Measurements from ENCODE around the gene ATP8B4. TPM values are rescaled to one million over a fixed set of nuclear protein-coding genes. Genes with fewer than 3 reads are reported as not detected.

The ATP8B4 gene
- total and polyA plus RNA-seq, 2 of the 8 experiments (the other 6 are each of a cell fraction or from before 2014, with no cell fraction given): 0.17 to 0.24 TPM

- TF ChIP-seq SRF (IDR thresholded peaks at IDR 0.05; ENCODE audit: low read depth, low read length) (no peak), RXRA (IDR thresholded peaks at IDR 0.05; ENCODE audit: insufficient read depth, low read depth, low read length) (no peak), SAP30 (IDR thresholded peaks at IDR 0.05; ENCODE audit: insufficient read depth, insufficient replicate concordance, low read length) (no peak)
- TF ChIP-seq, protein P1, sequence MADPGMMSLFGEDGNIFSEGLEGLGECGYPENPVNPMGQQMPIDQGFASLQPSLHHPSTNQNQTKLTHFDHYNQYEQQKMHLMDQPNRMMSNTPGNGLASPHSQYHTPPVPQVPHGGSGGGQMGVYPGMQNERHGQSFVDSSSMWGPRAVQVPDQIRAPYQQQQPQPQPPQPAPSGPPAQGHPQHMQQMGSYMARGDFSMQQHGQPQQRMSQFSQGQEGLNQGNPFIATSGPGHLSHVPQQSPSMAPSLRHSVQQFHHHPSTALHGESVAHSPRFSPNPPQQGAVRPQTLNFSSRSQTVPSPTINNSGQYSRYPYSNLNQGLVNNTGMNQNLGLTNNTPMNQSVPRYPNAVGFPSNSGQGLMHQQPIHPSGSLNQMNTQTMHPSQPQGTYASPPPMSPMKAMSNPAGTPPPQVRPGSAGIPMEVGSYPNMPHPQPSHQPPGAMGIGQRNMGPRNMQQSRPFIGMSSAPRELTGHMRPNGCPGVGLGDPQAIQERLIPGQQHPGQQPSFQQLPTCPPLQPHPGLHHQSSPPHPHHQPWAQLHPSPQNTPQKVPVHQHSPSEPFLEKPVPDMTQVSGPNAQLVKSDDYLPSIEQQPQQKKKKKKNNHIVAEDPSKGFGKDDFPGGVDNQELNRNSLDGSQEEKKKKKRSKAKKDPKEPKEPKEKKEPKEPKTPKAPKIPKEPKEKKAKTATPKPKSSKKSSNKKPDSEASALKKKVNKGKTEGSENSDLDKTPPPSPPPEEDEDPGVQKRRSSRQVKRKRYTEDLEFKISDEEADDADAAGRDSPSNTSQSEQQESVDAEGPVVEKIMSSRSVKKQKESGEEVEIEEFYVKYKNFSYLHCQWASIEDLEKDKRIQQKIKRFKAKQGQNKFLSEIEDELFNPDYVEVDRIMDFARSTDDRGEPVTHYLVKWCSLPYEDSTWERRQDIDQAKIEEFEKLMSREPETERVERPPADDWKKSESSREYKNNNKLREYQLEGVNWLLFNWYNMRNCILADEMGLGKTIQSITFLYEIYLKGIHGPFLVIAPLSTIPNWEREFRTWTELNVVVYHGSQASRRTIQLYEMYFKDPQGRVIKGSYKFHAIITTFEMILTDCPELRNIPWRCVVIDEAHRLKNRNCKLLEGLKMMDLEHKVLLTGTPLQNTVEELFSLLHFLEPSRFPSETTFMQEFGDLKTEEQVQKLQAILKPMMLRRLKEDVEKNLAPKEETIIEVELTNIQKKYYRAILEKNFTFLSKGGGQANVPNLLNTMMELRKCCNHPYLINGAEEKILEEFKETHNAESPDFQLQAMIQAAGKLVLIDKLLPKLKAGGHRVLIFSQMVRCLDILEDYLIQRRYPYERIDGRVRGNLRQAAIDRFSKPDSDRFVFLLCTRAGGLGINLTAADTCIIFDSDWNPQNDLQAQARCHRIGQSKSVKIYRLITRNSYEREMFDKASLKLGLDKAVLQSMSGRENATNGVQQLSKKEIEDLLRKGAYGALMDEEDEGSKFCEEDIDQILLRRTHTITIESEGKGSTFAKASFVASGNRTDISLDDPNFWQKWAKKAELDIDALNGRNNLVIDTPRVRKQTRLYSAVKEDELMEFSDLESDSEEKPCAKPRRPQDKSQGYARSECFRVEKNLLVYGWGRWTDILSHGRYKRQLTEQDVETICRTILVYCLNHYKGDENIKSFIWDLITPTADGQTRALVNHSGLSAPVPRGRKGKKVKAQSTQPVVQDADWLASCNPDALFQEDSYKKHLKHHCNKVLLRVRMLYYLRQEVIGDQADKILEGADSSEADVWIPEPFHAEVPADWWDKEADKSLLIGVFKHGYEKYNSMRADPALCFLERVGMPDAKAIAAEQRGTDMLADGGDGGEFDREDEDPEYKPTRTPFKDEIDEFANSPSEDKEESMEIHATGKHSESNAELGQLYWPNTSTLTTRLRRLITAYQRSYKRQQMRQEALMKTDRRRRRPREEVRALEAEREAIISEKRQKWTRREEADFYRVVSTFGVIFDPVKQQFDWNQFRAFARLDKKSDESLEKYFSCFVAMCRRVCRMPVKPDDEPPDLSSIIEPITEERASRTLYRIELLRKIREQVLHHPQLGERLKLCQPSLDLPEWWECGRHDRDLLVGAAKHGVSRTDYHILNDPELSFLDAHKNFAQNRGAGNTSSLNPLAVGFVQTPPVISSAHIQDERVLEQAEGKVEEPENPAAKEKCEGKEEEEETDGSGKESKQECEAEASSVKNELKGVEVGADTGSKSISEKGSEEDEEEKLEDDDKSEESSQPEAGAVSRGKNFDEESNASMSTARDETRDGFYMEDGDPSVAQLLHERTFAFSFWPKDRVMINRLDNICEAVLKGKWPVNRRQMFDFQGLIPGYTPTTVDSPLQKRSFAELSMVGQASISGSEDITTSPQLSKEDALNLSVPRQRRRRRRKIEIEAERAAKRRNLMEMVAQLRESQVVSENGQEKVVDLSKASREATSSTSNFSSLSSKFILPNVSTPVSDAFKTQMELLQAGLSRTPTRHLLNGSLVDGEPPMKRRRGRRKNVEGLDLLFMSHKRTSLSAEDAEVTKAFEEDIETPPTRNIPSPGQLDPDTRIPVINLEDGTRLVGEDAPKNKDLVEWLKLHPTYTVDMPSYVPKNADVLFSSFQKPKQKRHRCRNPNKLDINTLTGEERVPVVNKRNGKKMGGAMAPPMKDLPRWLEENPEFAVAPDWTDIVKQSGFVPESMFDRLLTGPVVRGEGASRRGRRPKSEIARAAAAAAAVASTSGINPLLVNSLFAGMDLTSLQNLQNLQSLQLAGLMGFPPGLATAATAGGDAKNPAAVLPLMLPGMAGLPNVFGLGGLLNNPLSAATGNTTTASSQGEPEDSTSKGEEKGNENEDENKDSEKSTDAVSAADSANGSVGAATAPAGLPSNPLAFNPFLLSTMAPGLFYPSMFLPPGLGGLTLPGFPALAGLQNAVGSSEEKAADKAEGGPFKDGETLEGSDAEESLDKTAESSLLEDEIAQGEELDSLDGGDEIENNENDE (IDR thresholded peaks at IDR 0.05; ENCODE audit: insufficient replicate concordance, low read length): no peak
These were observed 59.1 kb downstream of the ATP8B4 start (continued) for GRCh38 chr15:50059883-50060282.
